IMR-90 (cell line): Measurements from ENCODE around the gene ANAPC7. TPM values are rescaled to one million over a fixed set of nuclear protein-coding genes. Genes with fewer than 3 reads are reported as not detected.

Experiments used
- ATAC-seq: fragments of 200-7000 bp; cut with Tn5 transposase; 2 replicates; pipeline ENCODE4 v1.9.1; 2020; ENCODE audit warnings: low read depth, mild to moderate bottlenecking, moderate library complexity
- BruUV-seq: library from RNA; stranded (reverse); fragments of 400-500 nt; replicated peaks from 2 replicates; lab custom pipeline; 2021; lab: Mats Ljungman, UMichigan
- CTCF ChIA-PET: fragments of 300-600 bp; formaldehyde crosslinking; extraction: SDS; loops from one replicate; lab custom pipeline; 2021; ENCODE audit warnings: antibody characterized with exemption; lab: Yijun Ruan, JAX
- POLR2A ChIA-PET: fragments of 300-600 bp; sonication (Branson Sonifier 250); formaldehyde crosslinking; loops from one replicate; lab custom pipeline; 2022; ENCODE audit warnings: antibody characterized with exemption; ENCODE audit not compliant: unreplicated experiment; lab: Charles Lee
- DNase-seq: peaks from one replicate; pipeline ENCODE4 v3.0.0; 2013
- H2AFZ ChIP-seq: replicated peaks from 2 replicates; pipeline ENCODE3; 2013; ENCODE audit warnings: low read length, mild to moderate bottlenecking; ENCODE audit not compliant: poor library complexity
- H2AK5ac ChIP-seq: 2 replicates; pipeline ENCODE4 v1.6.1; 2013; ENCODE audit warnings: low read depth, low read length, inconsistent platforms
- H2AK9ac ChIP-seq: replicated peaks from 2 replicates; pipeline ENCODE3; 2013; ENCODE audit warnings: mild to moderate bottlenecking, low read depth, low read length, moderate library complexity; ENCODE audit not compliant: poor library complexity
- H2BK120ac ChIP-seq: 2 replicates; pipeline ENCODE4 v1.6.1; 2013; ENCODE audit warnings: low read depth, low read length, inconsistent platforms
- H2BK15ac ChIP-seq: 3 replicates; pipeline ENCODE4 v1.6.1; 2013; ENCODE audit warnings: low read depth, low read length, inconsistent platforms
- H2BK20ac ChIP-seq: 2 replicates; pipeline ENCODE4 v1.6.1; 2013; ENCODE audit warnings: low read depth, mild to moderate bottlenecking, inconsistent platforms, low read length, moderate library complexity
- H2BK5ac ChIP-seq: 2 replicates; pipeline ENCODE4 v1.6.1; 2013; ENCODE audit warnings: mild to moderate bottlenecking, low read depth, low read length, inconsistent platforms; ENCODE audit not compliant: poor library complexity, severe bottlenecking
- H3K14ac ChIP-seq: replicated peaks from 2 replicates; pipeline ENCODE4 v1.6.1; 2013; ENCODE audit warnings: low read depth, low read length, inconsistent platforms
- H3K18ac ChIP-seq: 2 replicates; pipeline ENCODE4 v1.6.1; 2013; ENCODE audit warnings: low read depth, low read length, control low read depth
- H3K23ac ChIP-seq: 2 replicates; pipeline ENCODE4 v1.6.1; 2013; ENCODE audit warnings: low read depth, low read length, inconsistent platforms
- H3K27ac ChIP-seq: 2 replicates; pipeline ENCODE4 v1.5.1; 2013; ENCODE audit warnings: mild to moderate bottlenecking, control low read depth, low read length; ENCODE audit not compliant: insufficient read depth
- H3K27me3 ChIP-seq: 2 replicates; pipeline ENCODE4 v1.6.1; 2013; ENCODE audit warnings: low read length; ENCODE audit not compliant: control insufficient read depth, insufficient read depth
- H3K36me3 ChIP-seq: 2 replicates; pipeline ENCODE4 v1.6.1; 2013; ENCODE audit warnings: low read length, mixed read lengths; ENCODE audit not compliant: control insufficient read depth, insufficient read depth
- H3K4ac ChIP-seq: 2 replicates; pipeline ENCODE4 v1.6.1; 2013; ENCODE audit warnings: low read depth, low read length, inconsistent platforms
- H3K4me1 ChIP-seq: 2 replicates; pipeline ENCODE4 v1.6.1; 2013; ENCODE audit warnings: low read length, mixed read lengths; ENCODE audit not compliant: control insufficient read depth, insufficient read depth
- H3K4me2 ChIP-seq: 2 replicates; pipeline ENCODE4 v1.6.1; 2013; ENCODE audit warnings: low read depth, mild to moderate bottlenecking, control low read depth, low read length, moderate library complexity
- H3K4me3 ChIP-seq: 2 replicates; pipeline ENCODE4 v1.5.1; 2013; ENCODE audit warnings: low read depth, mild to moderate bottlenecking, control low read depth, low read length, moderate library complexity; ENCODE audit not compliant: insufficient read depth
- H3K56ac ChIP-seq: 2 replicates; pipeline ENCODE4 v1.6.1; 2013; ENCODE audit warnings: low read length, inconsistent platforms; ENCODE audit not compliant: insufficient read depth; ENCODE audit errors: extremely low read depth
- H3K79me1 ChIP-seq, 2 experiments: 2 replicates each; pipeline ENCODE4 v1.6.1; 2013; ENCODE audit warnings: low read length in 2 of 2, inconsistent platforms in 1 of 2, low read depth in 1 of 2
- H3K9ac ChIP-seq: 2 replicates; pipeline ENCODE4 v1.6.1; 2013; ENCODE audit warnings: low read depth, low read length, control low read depth
- H3K9me1 ChIP-seq: 2 replicates; pipeline ENCODE4 v1.6.1; 2013; ENCODE audit warnings: low read length, inconsistent platforms; ENCODE audit not compliant: insufficient read depth
- H3K9me3 ChIP-seq: 2 replicates; pipeline ENCODE4 v1.6.1; 2013; ENCODE audit warnings: low read length; ENCODE audit not compliant: control insufficient read depth, insufficient read depth
- H4K20me1 ChIP-seq: 2 replicates; pipeline ENCODE4 v1.6.1; 2013; ENCODE audit warnings: low read length, inconsistent platforms; ENCODE audit not compliant: insufficient read depth
- H4K5ac ChIP-seq: 2 replicates; pipeline ENCODE4 v1.6.1; 2013; ENCODE audit warnings: mild to moderate bottlenecking, low read depth, low read length, control low read depth
- H4K8ac ChIP-seq, 2 experiments: 2 replicates each; pipeline ENCODE4 v1.6.1; 2013; ENCODE audit warnings: low read depth in 2 of 2, low read length in 2 of 2, control low read depth in 1 of 2, inconsistent platforms in 1 of 2
- H4K91ac ChIP-seq: 2 replicates; pipeline ENCODE4 v1.6.1; 2013; ENCODE audit warnings: low read depth, low read length, inconsistent platforms; ENCODE audit not compliant: insufficient read depth
- CEBPB ChIP-seq: IDR thresholded peaks from 2 replicates; pipeline ENCODE4 v1.6.1; 2012; ENCODE audit warnings: low read depth, low read length, improper control_type of control experiment
- FOS ChIP-seq: fragments of 150-350 bp; IDR thresholded peaks from 2 replicates; pipeline ENCODE4 v1.6.1; 2016; ENCODE audit warnings: low read depth, low read length
- MAFK ChIP-seq: IDR thresholded peaks from 2 replicates; pipeline ENCODE4 v1.6.1; 2012; ENCODE audit warnings: low read depth, low read length, improper control_type of control experiment
- MAZ ChIP-seq: IDR thresholded peaks from 2 replicates; pipeline ENCODE4 v1.6.1; 2012; ENCODE audit warnings: low read depth, mild to moderate bottlenecking, low read length, improper control_type of control experiment, moderate library complexity, borderline replicate concordance
- MXI1 ChIP-seq: IDR thresholded peaks from 2 replicates; pipeline ENCODE4 v1.6.1; 2012; ENCODE audit warnings: low read depth, mild to moderate bottlenecking, low read length, moderate library complexity, borderline replicate concordance
- POLR2A ChIP-seq: IDR thresholded peaks from 2 replicates; pipeline ENCODE4 v1.6.1; 2012; ENCODE audit warnings: mild to moderate bottlenecking, low read depth, low read length
- RAD21 ChIP-seq: IDR thresholded peaks from 2 replicates; pipeline ENCODE4 v1.6.1; 2012; ENCODE audit warnings: low read length, improper control_type of control experiment
- RFX5 ChIP-seq: IDR thresholded peaks from 2 replicates; pipeline ENCODE4 v1.8.0; 2012; ENCODE audit warnings: low read depth, mild to moderate bottlenecking, low read length, moderate library complexity
- SMC3 ChIP-seq: fragments of 150-350 bp; IDR thresholded peaks from 2 replicates; pipeline ENCODE4 v1.6.1; 2016; ENCODE audit warnings: low read depth, mild to moderate bottlenecking, antibody characterized with exemption, low read length, moderate library complexity
- USF2 ChIP-seq: fragments of 150-350 bp; IDR thresholded peaks from 2 replicates; pipeline ENCODE4 v1.6.1; 2017; ENCODE audit warnings: mild to moderate bottlenecking, antibody characterized with exemption, low read length, low read depth
- WGBS, 2 experiments: methylation state at CpG; one replicate each; pipeline versions ENCODE4 v1.1.5 to v1.1.7; 2013; ENCODE audit warnings: missing lambda C conversion rate in 2 of 2; ENCODE audit not compliant: insufficient read length in 1 of 2; ENCODE audit errors: extremely low coverage in 2 of 2; 5-methylcytosine and 5-hydroxymethylcytosine counted together
- dilution Hi-C: fragments of 300-500 bp; cut with HindIII; formaldehyde crosslinking; loops from one replicate; pipeline ENCODE4 v1.14.3; 2018; ENCODE audit warnings: low sequenced_read_pairs; ENCODE audit not compliant: unreplicated experiment
- in situ Hi-C: fragments of 300-500 bp; cut with MboI; formaldehyde crosslinking; loops from 3 replicates; pipeline ENCODE4 v1.14.3; 2019; ENCODE audit warnings: low sequenced_read_pairs, inconsistent platforms, mixed read lengths
- intact Hi-C: fragments of 100-400 bp; cut with micrococcal nuclease; formaldehyde crosslinking; loops from 2 replicates; pipeline ENCODE4 v1.10.0; 2022
- polyA plus RNA-seq, 3 experiments: library from polyadenylated mRNA; depleted of rRNA; stranded (reverse); fragments of >200 nt; gene quantifications; 2 replicates each; pipeline ENCODE4 v1.2.3, GENCODE V29; 2012; ENCODE audit warnings: low replicate concordance in 1 of 3
- total RNA-seq: library from RNA; depleted of rRNA; stranded (reverse); fragments of >200 nt; gene quantifications from 2 replicates; pipeline ENCODE4 v1.2.3, GENCODE V29; 2012

Gene ANAPC7
- total and polyA plus RNA-seq, 2 of the 4 experiments (the other 2 are of a cell fraction) = 46.4 to 57.9 TPM

DNA sequence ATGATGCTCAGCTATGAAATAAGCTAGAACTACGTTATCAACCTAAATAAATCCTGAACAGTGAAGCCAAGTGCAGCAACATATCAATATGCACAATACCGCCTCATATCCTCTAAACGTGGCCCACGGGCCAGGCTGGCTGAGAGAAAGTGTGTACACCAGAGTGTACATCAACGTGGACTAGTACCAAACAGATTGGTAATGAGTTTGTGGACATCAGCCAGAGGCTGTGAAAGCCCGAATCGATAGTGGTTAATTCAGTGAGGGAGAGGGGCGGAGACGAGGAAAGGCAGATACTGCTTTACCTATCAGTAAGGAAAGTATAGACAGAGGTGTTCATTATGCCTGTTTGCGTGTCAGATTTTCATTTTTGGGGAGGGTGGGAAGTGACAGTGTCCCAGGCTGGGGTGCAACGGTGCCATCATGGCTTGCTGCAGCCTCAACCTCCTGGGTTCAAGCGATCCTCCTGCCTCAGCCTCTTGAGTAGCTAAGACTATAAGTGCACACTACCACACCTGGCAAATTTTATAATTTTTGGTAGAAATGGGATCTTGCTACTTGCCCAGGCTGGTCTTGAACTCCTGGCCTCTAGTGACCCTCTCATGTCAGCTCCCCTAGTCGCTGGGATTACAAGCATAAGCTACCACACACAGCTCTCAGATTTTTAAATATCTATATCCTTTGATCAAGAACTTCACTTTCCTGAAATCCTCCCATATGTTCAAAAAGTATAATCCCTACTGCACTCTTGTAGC, 50.1 kb downstream of the ANAPC7 start:
- peaks cover 3 to 17% of the 10 kb centered on the region in 2 experiments; a peak in 3 of 4 replicates for H3K79me1 ChIP-seq
- H2AK5ac ChIP-seq = no peak overlapping the region
- no peak overlapping the region for H3K4me3 ChIP-seq
- H2BK5ac ChIP-seq = no peak overlapping the region
- H3K9me1 ChIP-seq = peaks cover 15% of the 10 kb centered on the region
- H2AK9ac ChIP-seq = no peak overlapping the region
- H3K4me2 ChIP-seq = no peak overlapping the region
- 83% methylated on average over 2 of the region's 13 CpGs; no CpG with 5 or more reads in 1 of the 2 experiments for WGBS, 2 experiments
- no peak for TF ChIP-seq FOS
- no peak for TF ChIP-seq USF2
- TF ChIP-seq SMC3 = no peak
- TF ChIP-seq MXI1 = no peak
- TF ChIP-seq RFX5 = no peak
- TF ChIP-seq MAZ = no peak
- no peak for TF ChIP-seq CEBPB
- TF ChIP-seq MAFK = no peak
- TF ChIP-seq POLR2A = no peak
- no peak for TF ChIP-seq RAD21
- no TSS peak for BruUV-seq
- ChIA-PET CTCF (interaction anchor here (1.0 kb wide), 1 partner anchor 12 kb away, joined by 3 read pairs; no protein-coding TSS in a partner anchor), POLR2A (no interaction called here)
- H3K23ac ChIP-seq = no peak overlapping the region
- DNase-seq = no peak
- H3K56ac ChIP-seq = no peak overlapping the region
- H2BK20ac ChIP-seq = no peak overlapping the region
- no peak overlapping the region for H3K4ac ChIP-seq
- H4K5ac ChIP-seq = no peak overlapping the region
- no peak for ATAC-seq
- H3K4me1 ChIP-seq = no peaks in the 10 kb centered on the region
- H3K9ac ChIP-seq = no peak overlapping the region
- H4K91ac ChIP-seq = no peak overlapping the region
- H4K8ac ChIP-seq = no peak overlapping the region
- H3K14ac ChIP-seq = no peak overlapping the region
- no peak overlapping the region for H2BK120ac ChIP-seq
- H2AFZ ChIP-seq = no peak overlapping the region
- no peak overlapping the region for H3K18ac ChIP-seq
- H4K20me1 ChIP-seq = peaks cover 22% of the 10 kb centered on the region
- dilution Hi-C loops (no loop called here), intact Hi-C loops (no loop called here), in situ Hi-C loops (no loop called here)
- H3K27me3 ChIP-seq = no peaks in the 10 kb centered on the region
- peaks cover 26% of the 10 kb centered on the region for H3K36me3 ChIP-seq
- H3K27ac ChIP-seq = no peak overlapping the region
- H3K9me3 ChIP-seq = no peaks in the 10 kb centered on the region
- no peak overlapping the region for H2BK15ac ChIP-seq
